ENCODE results near the gene OR6X1. TPM values are rescaled to one million over a fixed set of nuclear protein-coding genes. Genes with fewer than 3 reads are reported as not detected.

Gene OR6X1
- total and polyA plus RNA-seq, 2 donors (not counting 1 experiment from before 2014, with no cell fraction given), result not detected

- CTCF ChIA-PET, result no interaction called here
- no peaks in the 10 kb centered on the region for H3K4me1 Mint-ChIP-seq
Measured at GRCh38 chr11:123800036-123800435, 45.7 kb upstream of the OR6X1 start.

GRCh38 chr11:123799438-123799837 lies 45.1 kb upstream of the OR6X1 start:
- no peaks in the 10 kb centered on the region for H3K27me3 ChIP-seq (replicated peaks in 1 of 4; ENCODE audit: control extremely low read depth in 1 of 4, control insufficient read depth in 3 of 4, insufficient read depth in 4 of 4, low read length in 3 of 4)
- TF ChIP-seq EZH2 (IDR thresholded peaks at IDR 0.05; ENCODE audit: borderline replicate concordance, insufficient read depth, low read depth, low read length, poor library complexity, severe bottlenecking) (no peak), CTCF (IDR thresholded peaks at IDR 0.05) (no peak)
- Mint-ChIP-seq H3K9me3 (ENCODE audit: insufficient read depth) (no peaks in the 10 kb centered on the region), H3K4me1 (no peaks in the 10 kb centered on the region), H3K27ac (no peak overlapping the region), H3K4me3 (no peak overlapping the region), H3K27me3 (peaks cover 3% of the 10 kb centered on the region)
- no peak overlapping the region for H3K27ac ChIP-seq (ENCODE audit: low read length in 2 of 2)
- H3K36me3 ChIP-seq (replicated peaks in 1 of 2; ENCODE audit: control extremely low read depth in 1 of 2, control insufficient read depth in 1 of 2, extremely low read depth in 1 of 2, insufficient read depth in 2 of 2, low read length in 1 of 2), result no peaks in the 10 kb centered on the region
- no peak overlapping the region for H3K9ac ChIP-seq (ENCODE audit: low read length)
- intact Hi-C loops (cut with micrococcal nuclease), result no loop called here
- H3K4me3 ChIP-seq (ENCODE audit: control extremely low read depth in 1 of 5, extremely low read depth in 1 of 5, insufficient read depth in 1 of 5, low read depth in 2 of 5, low read length in 4 of 5), result no peak overlapping the region
- no peaks in the 10 kb centered on the region for H3K79me2 ChIP-seq (ENCODE audit: control insufficient read depth, insufficient read depth, low read length)
- POLR2A ChIA-PET, result no interaction called here
- no peaks in the 10 kb centered on the region for H4K20me1 ChIP-seq (ENCODE audit: control insufficient read depth, insufficient read depth, low read length, poor library complexity, severe bottlenecking)
- DNase-seq (no peak), ATAC-seq (ENCODE audit: low read depth) (no peak)
- no peak overlapping the region for H2AFZ ChIP-seq (ENCODE audit: insufficient read depth, low read depth, low read length, poor library complexity, severe bottlenecking)
- no peak overlapping the region for H3K4me2 ChIP-seq (replicated peaks; ENCODE audit: low read depth, low read length, poor library complexity, severe bottlenecking)
- 100% methylated on average over 1 of the region's 4 CpGs for WGBS (ENCODE audit: insufficient coverage)
- CTCF ChIA-PET, result no interaction called here
- no peaks in the 10 kb centered on the region for H3K4me1 ChIP-seq (ENCODE audit: control insufficient read depth in 2 of 2, insufficient read depth in 2 of 2, low read length in 2 of 2)
- H3K9me3 ChIP-seq (ENCODE audit: control extremely low read depth in 1 of 3, control insufficient read depth in 2 of 3, insufficient read depth in 1 of 3, low read length in 2 of 3), result no peaks in the 10 kb centered on the region

More at GRCh38 chr11:123800036-123800435, 45.7 kb upstream of the OR6X1 start:
- H4K20me1 ChIP-seq (ENCODE audit: control insufficient read depth, insufficient read depth, low read length, poor library complexity, severe bottlenecking), result no peaks in the 10 kb centered on the region
- H3K9ac ChIP-seq (ENCODE audit: low read length), result no peak overlapping the region
- intact Hi-C loops (cut with micrococcal nuclease), result no loop called here
- H3K4me1 ChIP-seq (ENCODE audit: control insufficient read depth in 2 of 2, insufficient read depth in 2 of 2, low read length in 2 of 2), result no peaks in the 10 kb centered on the region
- H3K79me2 ChIP-seq (ENCODE audit: control insufficient read depth, insufficient read depth, low read length), result no peaks in the 10 kb centered on the region
- no peaks in the 10 kb centered on the region for H3K9me3 Mint-ChIP-seq (ENCODE audit: insufficient read depth)
- no peak overlapping the region for H3K27ac ChIP-seq (ENCODE audit: low read length in 2 of 2)
- no peak overlapping the region for H3K4me2 ChIP-seq (replicated peaks; ENCODE audit: low read depth, low read length, poor library complexity, severe bottlenecking)
- no peak overlapping the region for H3K4me3 ChIP-seq (ENCODE audit: control extremely low read depth in 1 of 5, extremely low read depth in 1 of 5, insufficient read depth in 1 of 5, low read depth in 2 of 5, low read length in 4 of 5)
- no peaks in the 10 kb centered on the region for H3K27me3 ChIP-seq (replicated peaks in 1 of 4; ENCODE audit: control extremely low read depth in 1 of 4, control insufficient read depth in 3 of 4, insufficient read depth in 4 of 4, low read length in 3 of 4)
- no peak for ATAC-seq (ENCODE audit: low read depth)
- no peak overlapping the region for H3K27ac Mint-ChIP-seq
- DNase-seq, result no peak
- H3K4me3 Mint-ChIP-seq, result no peak overlapping the region
- TF ChIP-seq EZH2 (IDR thresholded peaks at IDR 0.05; ENCODE audit: borderline replicate concordance, insufficient read depth, low read depth, low read length, poor library complexity, severe bottlenecking) (no peak), CTCF (IDR thresholded peaks at IDR 0.05) (no peak)
- H3K9me3 ChIP-seq (ENCODE audit: control extremely low read depth in 1 of 3, control insufficient read depth in 2 of 3, insufficient read depth in 1 of 3, low read length in 2 of 3), result no peaks in the 10 kb centered on the region
- peaks cover 3% of the 10 kb centered on the region for H3K27me3 Mint-ChIP-seq
- WGBS (ENCODE audit: insufficient coverage), result 51% methylated on average over 2 of the region's 3 CpGs
- no peaks in the 10 kb centered on the region for H3K36me3 ChIP-seq (replicated peaks in 1 of 2; ENCODE audit: control extremely low read depth in 1 of 2, control insufficient read depth in 1 of 2, extremely low read depth in 1 of 2, insufficient read depth in 2 of 2, low read length in 1 of 2)
- no peak overlapping the region for H2AFZ ChIP-seq (ENCODE audit: insufficient read depth, low read depth, low read length, poor library complexity, severe bottlenecking)
- POLR2A ChIA-PET, result no interaction called here

Measured in B cell (primary cell).